H1 (cell line): ENCODE measurements around the gene ATG4D. TPM values are rescaled to one million over a fixed set of nuclear protein-coding genes. Genes with fewer than 3 reads are reported as not detected.
A peak's percentile ranks its signal among the peaks of the same experiment; 100 is the strongest.

ENCODE experiments used
- ASH2L ChIP-seq: fragments of 200-600, 300-600 bp; sonication (generic); IDR thresholded peaks from one replicate; pipeline ENCODE4 v1.7.1; 2017; ENCODE audit warnings: low read length
- ATF3 ChIP-seq: IDR thresholded peaks from 2 replicates; pipeline ENCODE4 v1.6.1; 2011; ENCODE audit warnings: low read depth, mild to moderate bottlenecking, low read length; ENCODE audit not compliant: insufficient read depth
- BACH1 ChIP-seq: IDR thresholded peaks from 2 replicates; pipeline ENCODE4 v1.6.1; 2012; ENCODE audit warnings: low read length, improper control_type of control experiment
- BCL11A ChIP-seq, 2 experiments: IDR thresholded peaks; one replicate each; pipeline ENCODE4 v1.6.1; 2011; ENCODE audit warnings: low read depth in 2 of 2, low read length in 2 of 2, mild to moderate bottlenecking in 2 of 2
- CHD1 ChIP-seq: IDR thresholded peaks from 2 replicates; pipeline ENCODE4 v1.6.1; 2012; ENCODE audit warnings: low read depth, low read length, improper control_type of control experiment
- CHD2 ChIP-seq: IDR thresholded peaks from 2 replicates; pipeline ENCODE4 v1.6.1; 2012; ENCODE audit warnings: low read length, improper control_type of control experiment
- CREB1 ChIP-seq: IDR thresholded peaks from 2 replicates; pipeline ENCODE4 v1.6.1; 2012; ENCODE audit warnings: inconsistent platforms
- FOSL1 ChIP-seq: IDR thresholded peaks from 2 replicates; pipeline ENCODE4 v1.6.1; 2011; ENCODE audit warnings: mild to moderate bottlenecking, low read depth, low read length, moderate library complexity; ENCODE audit not compliant: insufficient read depth
- GABPA ChIP-seq: IDR thresholded peaks from 2 replicates; pipeline ENCODE4 v1.6.1; 2011; ENCODE audit warnings: mild to moderate bottlenecking, low read length, moderate library complexity, borderline replicate concordance; ENCODE audit not compliant: insufficient read depth
- HDAC6 ChIP-seq: IDR thresholded peaks from one replicate; pipeline ENCODE4 v1.7.1; 2012; ENCODE audit warnings: low read depth, mild to moderate bottlenecking, inconsistent platforms, low read length, moderate library complexity
- KDM4A ChIP-seq: IDR thresholded peaks from one replicate; pipeline ENCODE4 v1.7.1; 2012; ENCODE audit warnings: low read depth, mild to moderate bottlenecking, moderate library complexity, low read length, inconsistent platforms; ENCODE audit not compliant: severe bottlenecking
- MAFK ChIP-seq: IDR thresholded peaks from 2 replicates; pipeline ENCODE4 v1.6.1; 2012; ENCODE audit warnings: low read depth, mild to moderate bottlenecking, improper control_type of control experiment, low read length
- POU5F1 ChIP-seq: IDR thresholded peaks from 2 replicates; pipeline ENCODE4 v1.6.1; 2011; ENCODE audit warnings: low read depth, mild to moderate bottlenecking, low read length, moderate library complexity
- RFX5 ChIP-seq: IDR thresholded peaks from 2 replicates; pipeline ENCODE4 v1.6.1; 2011; ENCODE audit warnings: low read depth, low read length, improper control_type of control experiment, borderline replicate concordance
- RNF2 ChIP-seq: fragments of 200-900, 300-1000 bp; sonication (generic); IDR thresholded peaks from 2 replicates; pipeline ENCODE4 v1.7.1; 2016; ENCODE audit warnings: borderline replicate concordance, low read depth, mild to moderate bottlenecking, antibody characterized with exemption, low read length; ENCODE audit not compliant: poor library complexity, severe bottlenecking; ENCODE audit errors: missing control alignments
- TAF1 ChIP-seq: IDR thresholded peaks from 2 replicates; pipeline ENCODE4 v1.6.1; 2011; ENCODE audit warnings: mild to moderate bottlenecking, low read depth, low read length
- polyA plus RNA-seq, 7 experiments: library from polyadenylated mRNA; depleted of rRNA in 3 of 7; stranded (reverse) in 5 of 7; unstranded in 2 of 7; fragments of >200 nt in 5 of 7; fragments of 200-250 nt in 2 of 7; gene quantifications; 1 replicate in 5 of 7; 2 replicates in 1 of 7; 4 replicates in 1 of 7; pipeline versions ENCODE4 v1.2.1 to v1.2.3, GENCODE V29; 2011 to 2013; ENCODE audit warnings: missing spikeins in 2 of 7, mixed read lengths in 2 of 7
- total RNA-seq: library from RNA; stranded (reverse); fragmentation: NEBNext Ultra II Directional; extraction: Animal tissue kit (Norgen Biotek cat#: 25700); gene quantifications from 2 replicates; pipeline ENCODE4 v1.2.1, GENCODE V29; 2021

ATG4D gene
- total and polyA plus RNA-seq, 2 of the 8 experiments (the other 6 are each of a cell fraction or from before 2014, with no cell fraction given), result 39.6 to 43.7 TPM

- no peak for TF ChIP-seq RNF2
- TF ChIP-seq HDAC6, result no peak
- no peak for TF ChIP-seq BCL11A (IDR thresholded peaks at IDR 0.05; ENCODE audit: low read depth in 2 of 2, low read length in 2 of 2)
- TF ChIP-seq MAFK, result no peak
- TF ChIP-seq KDM4A, result no peak
- no peak for TF ChIP-seq ASH2L
- TF ChIP-seq POU5F1, result no peak
- 0 out of 2 replicates have a peak, but pooled peaks have one; percentile 30 for TF ChIP-seq TAF1
- TF ChIP-seq BACH1, result no peak
- TF ChIP-seq GABPA, result 0 out of 2 replicates have a peak, but pooled peaks have one; percentile 23
- no peak for TF ChIP-seq CHD1
- no peak for TF ChIP-seq FOSL1
- peak; percentile 66; the same call in 1 of the 2 replicates for TF ChIP-seq ATF3
- TF ChIP-seq CHD2, result no peak
- TF ChIP-seq RFX5, result no peak
- TF ChIP-seq CREB1, result no peak
Observed at GRCh38 chr19:10580979-10581631, 37.4 kb downstream of the ATG4D start (continued).
